AG04450 (cell line): ENCODE measurements around the gene SLC25A38. TPM values are rescaled to one million over a fixed set of nuclear protein-coding genes. Genes with fewer than 3 reads are reported as not detected.

ENCODE experiments used
- CTCF ChIA-PET: fragments of 300-600, 350-600 bp; formaldehyde crosslinking; extraction: SDS; loops from one replicate; lab custom pipeline; 2022; ENCODE audit warnings: antibody characterized with exemption, inconsistent platforms; lab: Charles Lee
- POLR2A ChIA-PET: fragments of 350-600 bp; formaldehyde crosslinking; extraction: SDS; loops from one replicate; lab custom pipeline; 2021; ENCODE audit warnings: antibody characterized with exemption, inconsistent platforms; lab: Yijun Ruan, JAX
- DNase-seq: peaks from one replicate; pipeline ENCODE4 v3.0.0-alpha.2; 2011; ENCODE audit warnings: low read depth, low spot score
- H3K27ac ChIP-seq: one replicate; pipeline ENCODE4 v1.5.1; 2012; ENCODE audit warnings: low read depth, low read length, control low read depth
- H3K27me3 ChIP-seq: one replicate; pipeline ENCODE4 v1.6.0; 2012; ENCODE audit warnings: low read length; ENCODE audit not compliant: control insufficient read depth, insufficient read depth
- H3K4me3 ChIP-seq: 2 replicates; pipeline ENCODE4 v1.5.1; 2011; ENCODE audit warnings: mild to moderate bottlenecking, low read depth, low read length, control low read depth
- H3K9me3 ChIP-seq: 2 replicates; pipeline ENCODE4 v1.5.1; 2012; ENCODE audit warnings: low read length; ENCODE audit not compliant: control insufficient read depth, insufficient read depth
- CTCF ChIP-seq: IDR thresholded peaks from 2 replicates; pipeline ENCODE4 v1.5.1; 2011; ENCODE audit warnings: low read depth, low read length, control low read depth, inconsistent platforms
- polyA plus RNA-seq: library from polyadenylated mRNA; depleted of rRNA; stranded (reverse); fragments of >200 nt; gene quantifications from 2 replicates; pipeline ENCODE4 v1.2.3, GENCODE V29; 2011

Gene SLC25A38
- polyA plus RNA-seq, 1 experiment = 33.1 TPM

GRCh38 chr3:39406368-39407258, 23.4 kb downstream of the SLC25A38 start, which contains the start of gene RPSA:
Gene RPSA, plus strand, starts transcription at chr3:39406720. Its CDS starts 934 bp downstream, at chr3:39407654.
- Histone ChIP-seq H3K4me3 (peak within 1 kb of the TSS; percentile 85), H3K27ac (peak within 1 kb of the TSS; percentile 80), H3K9me3 (no peaks in the 10 kb centered on the region), H3K27me3 (no peaks in the 10 kb centered on the region)
- CTCF ChIA-PET = interaction anchor here (0.9 to 2.8 kb wide), 3 partner anchors 8 to 39 kb away, joined by 4 to 12 read pairs (median 4); no protein-coding TSS in a partner anchor
- POLR2A ChIA-PET = interaction anchor here (0.6 to 1.7 kb wide), 8 partner anchors 9 to 260 kb away, joined by 3 to 12 read pairs (median 3); no protein-coding TSS in a partner anchor
- DNase-seq = peak; percentile 90
- peak; percentile 36 for TF ChIP-seq CTCF

GRCh38 chr3:39407259-39407629, 24.1 kb downstream of the SLC25A38 start:
- DNase-seq = no peak
- Histone ChIP-seq H3K4me3 (peak overlapping the region; percentile 85), H3K27ac (no peak overlapping the region), H3K9me3 (no peaks in the 10 kb centered on the region), H3K27me3 (no peaks in the 10 kb centered on the region)
- ChIA-PET POLR2A (interaction anchor here (0.6 to 1.7 kb wide), 7 partner anchors 8 to 261 kb away, joined by 3 to 12 read pairs (median 3); no protein-coding TSS in a partner anchor), CTCF (interaction anchor here (0.7 to 2.8 kb wide), 4 partner anchors 10 to 39 kb away, joined by 3 to 12 read pairs (median 6); no protein-coding TSS in a partner anchor)
- no peak for TF ChIP-seq CTCF

GRCh38 chr3:39407773-39408492, 24.8 kb downstream of the SLC25A38 start:
- DNase-seq = no peak
- H3K27ac ChIP-seq = no peak overlapping the region

More at GRCh38 chr3:39407773-39408492, 24.8 kb downstream of the SLC25A38 start:
- ChIA-PET POLR2A (interaction anchor here (1.3 kb wide), 1 partner anchor 7 kb away, joined by 4 read pairs; no protein-coding TSS in a partner anchor), CTCF (interaction anchor here (0.7 to 2.8 kb wide), 4 partner anchors 9 to 38 kb away, joined by 3 to 12 read pairs (median 6); no protein-coding TSS in a partner anchor)
- no peak for TF ChIP-seq CTCF
- no peaks in the 10 kb centered on the region for H3K27me3 ChIP-seq
- no peaks in the 10 kb centered on the region for H3K9me3 ChIP-seq
- H3K4me3 ChIP-seq = peak overlapping the region; percentile 85
